Vagina (tissue), 2 donors: ENCODE results near the gene STK39. TPM values are rescaled to one million over a fixed set of nuclear protein-coding genes. Genes with fewer than 3 reads are reported as not detected.

Experiments used
- DNase-seq, 2 donors: peaks; one replicate each; pipeline ENCODE4 v3.0.0-alpha.2; 2017; ENCODE audit errors: extremely low spot score in 2 of 2
- H3K27ac ChIP-seq: fragments of 200-600 bp; sonication (generic); one replicate; pipeline ENCODE4 v1.5.1; 2019
- H3K27me3 ChIP-seq: fragments of 200-600 bp; sonication (generic); one replicate; pipeline ENCODE4 v1.5.1; 2019
- H3K36me3 ChIP-seq, 2 donors: fragments of 200-600 bp; sonication (generic); one replicate each; pipeline ENCODE4 v1.5.1; 2017 to 2019
- H3K4me1 ChIP-seq: fragments of 200-600 bp; sonication (generic); one replicate; pipeline ENCODE4 v1.5.1; 2019
- H3K4me3 ChIP-seq, 2 donors: fragments of 200-600 bp; sonication (generic); 1 replicate in 1 of 2; 2 replicates in 1 of 2; pipeline ENCODE4 v1.5.1; 2016 to 2019
- H3K9me3 ChIP-seq: fragments of 200-600 bp; sonication (generic); one replicate; pipeline ENCODE4 v1.5.1; 2019
- POLR2A ChIP-seq, 2 donors: fragments of 450-650 bp; IDR thresholded peaks; one replicate each; pipeline ENCODE4 v1.6.1; 2017; ENCODE audit warnings: antibody characterized with exemption in 2 of 2, mild to moderate bottlenecking in 2 of 2, moderate library complexity in 2 of 2
- POLR2AphosphoS5 ChIP-seq, 2 donors: sonication (generic); formaldehyde crosslinking; IDR thresholded peaks; one replicate each; pipeline ENCODE4 v1.9.0; 2017; ENCODE audit warnings: antibody characterized with exemption in 2 of 2, mild to moderate bottlenecking in 2 of 2, low read depth in 1 of 2; ENCODE audit not compliant: insufficient read depth in 1 of 2
- intact Hi-C: fragments of 100-400 bp; cut with DNase I; formaldehyde crosslinking; loops from one replicate; pipeline ENCODE4 v1.15.1; 2023
- total RNA-seq: library from RNA; depleted of rRNA; stranded (reverse); fragments of >200 nt; gene quantifications from one replicate; pipeline ENCODE4 v1.2.3, GENCODE V29; 2016
- TF ChIP-seq, protein P1 (sequence below), 3 experiments: fragments of 450-650 bp in 2 of 3; fragments of 200-600 bp in 1 of 3; sonication (generic) in 1 of 3; IDR thresholded peaks; one replicate each; pipeline ENCODE4 v1.5.1; 2017 to 2019; ENCODE audit warnings: antibody characterized with exemption in 3 of 3, mild to moderate bottlenecking in 2 of 3, moderate library complexity in 2 of 3

The STK39 gene
- total RNA-seq, 1 donor from 2014 or later = 15.5 TPM

DNA sequence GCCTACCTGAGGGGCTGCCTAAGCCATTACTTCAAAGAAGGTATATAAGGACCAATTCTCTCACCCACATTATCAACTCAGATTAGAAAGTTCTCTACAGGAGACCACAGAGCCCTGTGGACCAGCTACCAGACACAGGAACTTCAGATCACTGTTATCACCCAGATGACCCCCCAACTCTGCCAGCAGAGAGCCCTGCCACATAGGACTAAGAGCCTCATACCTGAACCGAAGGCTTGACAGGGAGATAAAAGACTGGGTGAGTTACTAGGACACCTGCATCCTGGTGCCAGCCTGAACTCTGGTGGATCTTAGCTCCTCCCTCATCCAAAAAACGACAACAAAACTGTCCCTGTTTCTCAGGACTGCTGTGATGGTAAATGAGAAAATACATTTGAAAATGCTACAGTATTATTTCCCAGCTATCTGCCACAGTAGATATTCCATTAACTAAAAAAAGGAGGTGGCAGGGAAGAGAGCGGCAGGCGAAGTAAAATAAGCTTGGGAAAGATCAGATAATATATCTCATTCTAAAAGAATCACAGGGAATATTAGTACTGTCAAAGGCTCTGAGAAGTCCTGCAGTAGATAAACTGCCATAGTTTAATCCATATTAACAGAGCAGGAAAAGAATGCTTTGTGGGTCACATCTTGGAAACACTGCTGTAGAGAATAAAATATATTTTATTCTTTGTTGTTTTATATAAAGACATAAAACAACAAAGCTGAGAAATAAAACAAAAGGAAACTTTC lies 79.7 kb downstream of the STK39 start:
- no peak for DNase-seq
- intact Hi-C loops = no loop called here
- Histone ChIP-seq H3K4me3 (no peak overlapping the region), H3K9me3 (no peaks in the 10 kb centered on the region), H3K4me1 (no peaks in the 10 kb centered on the region), H3K27ac (no peak overlapping the region), H3K27me3 (no peaks in the 10 kb centered on the region), H3K36me3 (no peaks in the 10 kb centered on the region)
- no peak for TF ChIP-seq POLR2AphosphoS5 (IDR thresholded peaks at IDR 0.05; ENCODE audit: insufficient read depth in 1 of 2, low read depth in 1 of 2)

DNA sequence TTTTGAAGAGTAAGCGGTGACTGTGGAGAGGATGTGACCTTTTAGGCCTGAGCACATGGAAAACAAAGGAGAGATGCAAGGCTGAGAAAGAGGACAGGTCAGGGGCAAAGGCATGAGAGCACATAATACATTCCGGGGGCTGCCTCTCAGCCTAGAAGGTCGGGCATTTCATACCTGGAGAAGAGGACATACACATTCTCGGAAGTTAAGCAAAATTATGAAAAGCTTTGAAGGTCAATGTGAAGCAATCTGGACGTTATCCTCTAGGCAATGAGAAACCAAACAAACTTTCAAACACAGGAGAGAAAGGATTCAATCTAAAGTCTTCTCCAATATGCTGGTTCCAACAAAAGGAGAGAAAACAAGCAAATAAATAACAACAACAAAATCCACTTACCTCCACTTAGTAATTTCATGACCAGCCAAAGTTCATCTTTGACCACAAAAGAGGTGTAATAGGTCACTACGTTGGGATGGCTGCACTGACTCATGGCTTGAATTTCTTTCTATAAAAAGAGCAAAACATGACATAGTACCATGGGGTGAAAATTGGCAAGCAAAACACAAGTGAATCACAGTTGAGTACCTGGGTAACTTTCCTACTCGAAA lies 80.4 kb downstream of the STK39 start:
- TF ChIP-seq, protein P1, sequence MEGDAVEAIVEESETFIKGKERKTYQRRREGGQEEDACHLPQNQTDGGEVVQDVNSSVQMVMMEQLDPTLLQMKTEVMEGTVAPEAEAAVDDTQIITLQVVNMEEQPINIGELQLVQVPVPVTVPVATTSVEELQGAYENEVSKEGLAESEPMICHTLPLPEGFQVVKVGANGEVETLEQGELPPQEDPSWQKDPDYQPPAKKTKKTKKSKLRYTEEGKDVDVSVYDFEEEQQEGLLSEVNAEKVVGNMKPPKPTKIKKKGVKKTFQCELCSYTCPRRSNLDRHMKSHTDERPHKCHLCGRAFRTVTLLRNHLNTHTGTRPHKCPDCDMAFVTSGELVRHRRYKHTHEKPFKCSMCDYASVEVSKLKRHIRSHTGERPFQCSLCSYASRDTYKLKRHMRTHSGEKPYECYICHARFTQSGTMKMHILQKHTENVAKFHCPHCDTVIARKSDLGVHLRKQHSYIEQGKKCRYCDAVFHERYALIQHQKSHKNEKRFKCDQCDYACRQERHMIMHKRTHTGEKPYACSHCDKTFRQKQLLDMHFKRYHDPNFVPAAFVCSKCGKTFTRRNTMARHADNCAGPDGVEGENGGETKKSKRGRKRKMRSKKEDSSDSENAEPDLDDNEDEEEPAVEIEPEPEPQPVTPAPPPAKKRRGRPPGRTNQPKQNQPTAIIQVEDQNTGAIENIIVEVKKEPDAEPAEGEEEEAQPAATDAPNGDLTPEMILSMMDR (IDR thresholded peaks at IDR 0.05) = no peak
- TF ChIP-seq POLR2AphosphoS5 (IDR thresholded peaks at IDR 0.05; ENCODE audit: insufficient read depth in 1 of 2, low read depth in 1 of 2) (no peak), POLR2A (IDR thresholded peaks at IDR 0.05) (no peak)
- Histone ChIP-seq H3K4me3 (no peak overlapping the region), H3K27me3 (no peaks in the 10 kb centered on the region), H3K27ac (no peak overlapping the region), H3K36me3 (no peaks in the 10 kb centered on the region), H3K4me1 (no peaks in the 10 kb centered on the region), H3K9me3 (no peaks in the 10 kb centered on the region)
- no peak for DNase-seq
- intact Hi-C loops = no loop called here

DNA sequence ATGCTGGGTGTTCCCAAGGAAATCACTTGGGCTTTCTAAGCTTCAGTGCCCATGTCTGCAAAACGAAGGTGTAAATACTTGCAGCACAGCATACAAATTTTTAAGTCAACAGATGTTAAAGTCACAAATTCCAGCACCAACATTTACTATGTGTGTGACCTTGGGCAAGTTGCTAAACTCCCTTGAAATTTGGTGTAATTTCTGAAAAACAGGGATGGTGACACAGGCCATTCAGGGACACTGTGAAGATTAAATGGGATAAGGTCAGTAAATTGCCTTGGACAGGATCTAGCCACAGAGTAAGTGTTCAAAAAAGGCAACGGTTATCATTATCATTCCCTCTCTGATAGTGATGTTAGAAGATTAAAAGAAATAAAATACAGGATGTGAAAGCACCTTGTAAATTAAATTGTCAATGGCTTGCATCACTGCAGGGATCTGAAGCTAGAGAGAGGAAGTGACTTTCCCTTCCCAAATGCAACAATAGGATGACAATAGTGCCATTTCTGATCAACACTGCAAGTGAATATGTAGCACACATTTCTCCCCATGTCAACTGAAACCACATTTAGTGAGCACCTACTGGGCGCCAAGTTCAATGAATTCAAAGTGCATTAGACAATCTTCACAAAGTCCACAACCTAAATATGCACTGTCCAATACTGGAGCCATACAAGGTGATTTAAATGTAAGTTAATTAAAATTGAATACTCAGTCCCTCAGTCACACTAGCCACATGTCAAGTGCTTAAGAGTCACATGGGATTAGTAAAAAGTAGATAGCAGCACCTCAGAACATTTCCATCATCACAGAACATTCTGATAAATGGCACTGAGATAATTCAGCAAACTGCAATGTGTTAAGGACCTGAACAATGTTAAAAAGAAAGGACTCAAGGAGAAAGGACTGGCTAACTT lies 81.2 kb downstream of the STK39 start:
- no peak for TF ChIP-seq POLR2AphosphoS5 (IDR thresholded peaks at IDR 0.05; ENCODE audit: insufficient read depth in 1 of 2, low read depth in 1 of 2)
- TF ChIP-seq POLR2A (IDR thresholded peaks at IDR 0.05) = no peak
- TF ChIP-seq, protein P1 (IDR thresholded peaks at IDR 0.05) = no peak
- H3K36me3 ChIP-seq = no peaks in the 10 kb centered on the region
- no peaks in the 10 kb centered on the region for H3K4me1 ChIP-seq
- H3K9me3 ChIP-seq = no peaks in the 10 kb centered on the region
- H3K4me3 ChIP-seq = no peak overlapping the region
- H3K27ac ChIP-seq = no peak overlapping the region
- intact Hi-C loops = no loop called here
- H3K27me3 ChIP-seq = no peaks in the 10 kb centered on the region
- no peak for DNase-seq

DNA sequence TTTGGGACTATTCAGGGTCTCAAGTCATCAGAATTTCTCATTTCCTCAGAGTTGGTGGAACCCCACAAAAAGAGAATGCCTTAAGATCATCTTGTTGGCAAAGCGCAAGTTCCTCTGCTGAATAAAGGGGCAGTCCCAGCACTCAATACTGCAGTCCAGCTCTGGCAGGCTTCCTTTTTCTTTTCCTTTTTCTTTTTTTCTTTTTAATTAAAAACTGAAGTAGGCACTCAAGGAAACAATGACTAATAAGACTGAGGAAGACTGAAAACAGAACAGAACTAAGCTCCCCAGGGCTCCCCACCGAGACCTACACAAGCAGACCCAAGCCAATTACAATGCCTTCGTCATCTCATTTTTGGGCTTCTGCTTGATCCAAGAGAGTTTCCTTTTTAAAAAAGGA lies 82.0 kb downstream of the STK39 start:
- no peak for DNase-seq
- Histone ChIP-seq H3K27ac (no peak overlapping the region), H3K27me3 (no peaks in the 10 kb centered on the region), H3K4me3 (no peak overlapping the region), H3K4me1 (peaks cover 2% of the 10 kb centered on the region), H3K9me3 (no peaks in the 10 kb centered on the region), H3K36me3 (no peaks in the 10 kb centered on the region)
- no peak for TF ChIP-seq POLR2A (IDR thresholded peaks at IDR 0.05)
- TF ChIP-seq, protein P1 (IDR thresholded peaks at IDR 0.05) = no peak
- TF ChIP-seq POLR2AphosphoS5 (IDR thresholded peaks at IDR 0.05; ENCODE audit: insufficient read depth in 1 of 2, low read depth in 1 of 2) = no peak
- intact Hi-C loops = no loop called here

DNA sequence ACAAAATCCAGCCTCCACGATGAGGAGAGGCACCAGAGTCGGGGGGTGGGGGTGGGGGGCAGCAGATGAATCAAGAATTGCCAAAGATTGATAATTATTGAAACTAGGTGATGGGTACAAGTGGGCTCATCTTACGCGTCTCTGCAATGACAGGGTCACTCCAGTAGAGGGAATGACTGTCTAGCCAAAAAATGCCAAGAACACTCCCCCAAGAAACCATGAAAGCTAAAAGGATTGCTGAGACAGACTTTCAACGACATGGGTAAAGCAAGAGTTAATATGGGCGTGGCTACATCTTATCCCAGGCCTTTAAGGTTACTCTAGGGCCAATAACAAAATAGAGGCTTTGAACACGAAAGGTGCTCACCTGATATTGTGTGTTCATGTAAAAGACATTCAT lies 86.5 kb downstream of the STK39 start:
- DNase-seq = no peak
- Histone ChIP-seq H3K4me1 (peaks cover 45% of the 10 kb centered on the region), H3K4me3 (no peak overlapping the region), H3K27me3 (no peaks in the 10 kb centered on the region), H3K9me3 (no peaks in the 10 kb centered on the region), H3K27ac (no peak overlapping the region), H3K36me3 (no peaks in the 10 kb centered on the region)
- intact Hi-C loops = no loop called here
- TF ChIP-seq POLR2AphosphoS5 (IDR thresholded peaks at IDR 0.05; ENCODE audit: insufficient read depth in 1 of 2, low read depth in 1 of 2) (no peak), POLR2A (IDR thresholded peaks at IDR 0.05) (no peak)
- TF ChIP-seq, protein P1 (IDR thresholded peaks at IDR 0.05) = no peak
